HEK293 (cell line): ENCODE results near the gene B4GALNT2.

ENCODE experiments used
- CTCF ChIA-PET: fragments of 350-600 bp; formaldehyde crosslinking; extraction: SDS; loops from one replicate; lab custom pipeline; 2021; ENCODE audit warnings: antibody characterized with exemption; lab: Yijun Ruan, JAX
- POLR2A ChIA-PET: fragments of 300-600 bp; formaldehyde crosslinking; extraction: SDS; loops from one replicate; lab custom pipeline; 2020; ENCODE audit warnings: antibody characterized with exemption, inconsistent platforms; lab: Yijun Ruan, JAX
- H3K27ac ChIP-seq: fragments of 200-500 bp; sonication (Bioruptor generic); 2 replicates; pipeline ENCODE4 v1.5.1; 2014; ENCODE audit warnings: low read depth, low read length, control low read depth, inconsistent platforms; ENCODE audit errors: extremely low read depth
- H3K36me3 ChIP-seq, 2 experiments: fragments of 200-500 bp in 1 of 2; sonication (Bioruptor generic) in 1 of 2; 1 replicate in 1 of 2; 2 replicates in 1 of 2; pipeline ENCODE4 v1.5.1; 2014 to 2017; ENCODE audit warnings: inconsistent platforms in 2 of 2, low read length in 2 of 2; ENCODE audit not compliant: control insufficient read depth in 2 of 2, insufficient read depth in 1 of 2
- H3K4me1 ChIP-seq: fragments of 200-500 bp; sonication (Bioruptor generic); 2 replicates; pipeline ENCODE4 v1.5.1; 2014; ENCODE audit warnings: mild to moderate bottlenecking, low read length, inconsistent platforms; ENCODE audit not compliant: control insufficient read depth, insufficient read depth
- H3K4me3 ChIP-seq: 2 replicates; pipeline ENCODE4 v1.5.1; 2011; ENCODE audit warnings: low read depth, mild to moderate bottlenecking, control low read depth, low read length, moderate library complexity
- H3K9me3 ChIP-seq: fragments of 200-500 bp; sonication (Bioruptor generic); 2 replicates; pipeline ENCODE4 v1.5.1; 2014; ENCODE audit warnings: low read depth, low read length, inconsistent platforms; ENCODE audit not compliant: control insufficient read depth, insufficient read depth
- FEZF1 ChIP-seq: fragments of 450-650 bp; formaldehyde crosslinking; IDR thresholded peaks from 2 replicates; pipeline ENCODE4 v1.5.1; 2016; ENCODE audit warnings: missing biosample characterization, missing genetic modification characterization
- GFI1B ChIP-seq: fragments of 450-650 bp; formaldehyde crosslinking; IDR thresholded peaks from 2 replicates; pipeline ENCODE4 v1.5.1; 2016; ENCODE audit warnings: missing biosample characterization, missing genetic modification characterization
- GLI4 ChIP-seq: fragments of 450-650 bp; formaldehyde crosslinking; IDR thresholded peaks from 2 replicates; pipeline ENCODE4 v1.5.1; 2016; ENCODE audit warnings: missing biosample characterization, missing genetic modification characterization
- HOXA7 ChIP-seq: sonication (generic); formaldehyde crosslinking; IDR thresholded peaks from 2 replicates; pipeline ENCODE4 v1.8.1; 2022; ENCODE audit warnings: missing genetic modification reagents, borderline replicate concordance
- HOXC10 ChIP-seq: sonication (generic); formaldehyde crosslinking; IDR thresholded peaks from 2 replicates; pipeline ENCODE4 v1.8.1; 2023; ENCODE audit warnings: mild to moderate bottlenecking, missing genetic modification reagents
- HOXD13 ChIP-seq: sonication (generic); formaldehyde crosslinking; IDR thresholded peaks from 2 replicates; pipeline ENCODE4 v1.8.0; 2022; ENCODE audit warnings: missing genetic modification reagents, borderline replicate concordance
- MZF1 ChIP-seq: fragments of 450-650 bp; formaldehyde crosslinking; IDR thresholded peaks from 2 replicates; pipeline ENCODE4 v1.5.1; 2017; ENCODE audit warnings: missing biosample characterization, missing genetic modification characterization, borderline replicate concordance
- OSR2 ChIP-seq: fragments of 450-650 bp; formaldehyde crosslinking; IDR thresholded peaks from 2 replicates; pipeline ENCODE4 v1.5.1; 2016; ENCODE audit warnings: missing biosample characterization, missing genetic modification characterization
- SCRT2 ChIP-seq: fragments of 450-650 bp; formaldehyde crosslinking; IDR thresholded peaks from 2 replicates; pipeline ENCODE4 v1.5.1; 2016; ENCODE audit warnings: missing biosample characterization, missing genetic modification characterization
- TCF7L2 ChIP-seq: IDR thresholded peaks from 2 replicates; pipeline ENCODE4 v1.6.1; 2011; ENCODE audit warnings: low read depth, mild to moderate bottlenecking, inconsistent platforms, low read length, moderate library complexity, borderline replicate concordance
- ZBTB17 ChIP-seq: fragments of 450-650 bp; formaldehyde crosslinking; IDR thresholded peaks from 2 replicates; pipeline ENCODE4 v1.5.1; 2016; ENCODE audit warnings: missing biosample characterization, missing genetic modification characterization
- ZBTB21 ChIP-seq: fragments of 450-650 bp; formaldehyde crosslinking; IDR thresholded peaks from 2 replicates; pipeline ENCODE4 v1.5.1; 2017; ENCODE audit warnings: missing biosample characterization, missing genetic modification characterization
- ZBTB8A ChIP-seq: fragments of 450-650 bp; formaldehyde crosslinking; IDR thresholded peaks from 2 replicates; pipeline ENCODE4 v1.5.1; 2016; ENCODE audit warnings: missing biosample characterization, missing genetic modification characterization
- ZFP3 ChIP-seq: fragments of 450-650 bp; formaldehyde crosslinking; IDR thresholded peaks from 2 replicates; pipeline ENCODE4 v1.5.1; 2016; ENCODE audit warnings: low read depth, missing biosample characterization, missing genetic modification characterization
- ZNF157 ChIP-seq: fragments of 450-650 bp; formaldehyde crosslinking; IDR thresholded peaks from 2 replicates; pipeline ENCODE4 v1.5.1; 2016; ENCODE audit warnings: missing biosample characterization, missing genetic modification characterization
- ZNF19 ChIP-seq: fragments of 450-650 bp; formaldehyde crosslinking; IDR thresholded peaks from 2 replicates; pipeline ENCODE4; 2016; ENCODE audit warnings: missing biosample characterization, missing genetic modification characterization, low read depth
- ZNF202 ChIP-seq: fragments of 450-650 bp; formaldehyde crosslinking; IDR thresholded peaks from 2 replicates; pipeline ENCODE4 v1.5.1; 2016; ENCODE audit warnings: missing biosample characterization, missing genetic modification characterization, borderline replicate concordance
- ZNF211 ChIP-seq: fragments of 450-650 bp; formaldehyde crosslinking; IDR thresholded peaks from 2 replicates; pipeline ENCODE4 v1.5.1; 2016; ENCODE audit warnings: low read depth, missing biosample characterization, missing genetic modification characterization
- ZNF214 ChIP-seq: fragments of 450-650 bp; formaldehyde crosslinking; IDR thresholded peaks from 2 replicates; pipeline ENCODE4 v1.5.1; 2017; ENCODE audit warnings: missing biosample characterization, mild to moderate bottlenecking, missing genetic modification characterization, borderline replicate concordance
- ZNF274 ChIP-seq, 2 experiments: fragments of 200-500 bp in 1 of 2; fragments of 450-650 bp in 1 of 2; sonication (Bioruptor generic) in 1 of 2; formaldehyde crosslinking in 1 of 2; IDR thresholded peaks; 2 replicates each; pipeline versions ENCODE4 v1.5.1 to v1.6.1; 2014 to 2016; ENCODE audit warnings: borderline replicate concordance in 1 of 2, inconsistent platforms in 1 of 2, low read length in 1 of 2, missing biosample characterization in 1 of 2, missing genetic modification characterization in 1 of 2
- ZNF292 ChIP-seq: fragments of 450-650 bp; formaldehyde crosslinking; IDR thresholded peaks from 2 replicates; pipeline ENCODE4 v1.5.1; 2016; ENCODE audit warnings: low read depth, missing biosample characterization, missing genetic modification characterization, borderline replicate concordance
- ZNF354C ChIP-seq: fragments of 450-650 bp; formaldehyde crosslinking; IDR thresholded peaks from 2 replicates; pipeline ENCODE4 v1.5.1; 2016; ENCODE audit warnings: missing biosample characterization, missing genetic modification characterization, low read depth, borderline replicate concordance
- ZNF366 ChIP-seq: fragments of 450-650 bp; formaldehyde crosslinking; conservative IDR thresholded peaks from 2 replicates; pipeline ENCODE4 v1.5.1; 2016; ENCODE audit warnings: missing biosample characterization, missing genetic modification characterization
- ZNF544 ChIP-seq: fragments of 450-650 bp; formaldehyde crosslinking; IDR thresholded peaks from 2 replicates; pipeline ENCODE4 v1.5.0; 2017; ENCODE audit warnings: missing biosample characterization, missing genetic modification characterization
- ZNF558 ChIP-seq: fragments of 450-650 bp; formaldehyde crosslinking; IDR thresholded peaks from 2 replicates; pipeline ENCODE4 v1.5.1; 2016; ENCODE audit warnings: missing biosample characterization, missing genetic modification characterization
- ZNF600 ChIP-seq: fragments of 450-650 bp; formaldehyde crosslinking; IDR thresholded peaks from 2 replicates; pipeline ENCODE4 v1.5.1; 2016; ENCODE audit warnings: missing biosample characterization, missing genetic modification characterization
- ZNF664 ChIP-seq: fragments of 450-650 bp; formaldehyde crosslinking; IDR thresholded peaks from 2 replicates; pipeline ENCODE4 v1.5.1; 2016; ENCODE audit warnings: missing biosample characterization, missing genetic modification characterization
- ZNF670 ChIP-seq: fragments of 450-650 bp; formaldehyde crosslinking; IDR thresholded peaks from 2 replicates; pipeline ENCODE4 v1.5.1; 2016; ENCODE audit warnings: missing biosample characterization, missing genetic modification characterization, low read depth
- ZNF830 ChIP-seq: fragments of 450-650 bp; IDR thresholded peaks from 2 replicates; pipeline ENCODE4 v1.5.0; 2018; ENCODE audit warnings: missing biosample characterization, missing genetic modification characterization, low read depth, mild to moderate bottlenecking, moderate library complexity
- TF ChIP-seq, protein P1 (sequence below): fragments of 450-650 bp; formaldehyde crosslinking; IDR thresholded peaks from 2 replicates; pipeline ENCODE4 v1.5.1; 2016; ENCODE audit warnings: missing biosample characterization, missing genetic modification characterization
- TF ChIP-seq, protein P2 (sequence below): fragments of 450-650 bp; formaldehyde crosslinking; IDR thresholded peaks from 2 replicates; pipeline ENCODE4 v1.5.1; 2016; ENCODE audit warnings: missing biosample characterization, missing genetic modification characterization
- TF ChIP-seq, protein P3 (sequence below): fragments of 450-650 bp; formaldehyde crosslinking; IDR thresholded peaks from 2 replicates; pipeline ENCODE4 v1.5.1; 2016; ENCODE audit warnings: missing biosample characterization, missing genetic modification characterization

The B4GALNT2 gene

DNA sequence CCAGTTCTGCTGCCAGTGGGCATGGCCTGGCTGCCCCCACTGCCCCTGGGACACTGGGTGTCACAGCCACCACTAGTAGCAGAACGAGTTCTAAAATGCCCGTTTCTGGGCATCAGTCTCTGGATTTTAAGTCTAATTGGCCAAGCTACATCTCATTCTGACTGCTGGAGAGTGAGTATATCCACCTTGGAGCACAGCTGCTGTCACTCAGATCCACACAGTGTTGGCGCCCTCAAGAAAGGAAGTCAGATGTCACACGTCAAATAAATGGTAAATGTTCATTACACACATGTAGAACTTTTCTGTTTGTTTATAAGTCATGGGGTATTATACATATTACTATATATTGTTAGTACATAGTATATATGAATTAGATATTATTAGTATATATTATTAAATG lies 58.4 kb downstream of the B4GALNT2 start:
- Histone ChIP-seq H3K4me3 (no peak overlapping the region), H3K9me3 (no peaks in the 10 kb centered on the region), H3K4me1 (peaks cover 2% of the 10 kb centered on the region; the same call in 1 of the 2 replicates), H3K36me3 (no peaks in the 10 kb centered on the region), H3K27ac (no peak overlapping the region)
- POLR2A ChIA-PET = interaction anchor here (0.9 kb wide), 1 partner anchor 37 kb away, joined by 3 read pairs; no protein-coding TSS in a partner anchor
- no peak for TF ChIP-seq ZBTB17
- TF ChIP-seq ZNF664 = no peak
- TF ChIP-seq, protein P1, sequence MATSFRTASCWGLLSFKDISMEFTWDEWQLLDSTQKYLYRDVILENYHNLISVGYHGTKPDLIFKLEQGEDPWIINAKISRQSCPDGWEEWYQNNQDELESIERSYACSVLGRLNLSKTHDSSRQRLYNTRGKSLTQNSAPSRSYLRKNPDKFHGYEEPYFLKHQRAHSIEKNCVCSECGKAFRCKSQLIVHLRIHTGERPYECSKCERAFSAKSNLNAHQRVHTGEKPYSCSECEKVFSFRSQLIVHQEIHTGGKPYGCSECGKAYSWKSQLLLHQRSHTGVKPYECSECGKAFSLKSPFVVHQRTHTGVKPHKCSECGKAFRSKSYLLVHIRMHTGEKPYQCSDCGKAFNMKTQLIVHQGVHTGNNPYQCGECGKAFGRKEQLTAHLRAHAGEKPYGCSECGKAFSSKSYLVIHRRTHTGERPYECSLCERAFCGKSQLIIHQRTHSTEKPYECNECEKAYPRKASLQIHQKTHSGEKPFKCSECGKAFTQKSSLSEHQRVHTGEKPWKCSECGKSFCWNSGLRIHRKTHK (tag by site-specific recombination) = no peak
- TF ChIP-seq OSR2 (tag by site-specific recombination) = no peak
- no peak for TF ChIP-seq ZNF670 (tag by site-specific recombination)
- no peak for TF ChIP-seq ZNF600 (tag by site-specific recombination)
- TF ChIP-seq ZNF354C (tag by site-specific recombination) = no peak
- TF ChIP-seq ZBTB21 = no peak
- TF ChIP-seq HOXC10 = no peak
- TF ChIP-seq ZFP3 (tag by site-specific recombination) = no peak
- TF ChIP-seq MZF1 (tag by site-specific recombination) = no peak
- TF ChIP-seq SCRT2 = no peak
- CTCF ChIA-PET = interaction anchor here (0.6 to 4.5 kb wide), 2 partner anchors 10 to 270 kb away, joined by 3 to 28 read pairs; no protein-coding TSS in a partner anchor

DNA sequence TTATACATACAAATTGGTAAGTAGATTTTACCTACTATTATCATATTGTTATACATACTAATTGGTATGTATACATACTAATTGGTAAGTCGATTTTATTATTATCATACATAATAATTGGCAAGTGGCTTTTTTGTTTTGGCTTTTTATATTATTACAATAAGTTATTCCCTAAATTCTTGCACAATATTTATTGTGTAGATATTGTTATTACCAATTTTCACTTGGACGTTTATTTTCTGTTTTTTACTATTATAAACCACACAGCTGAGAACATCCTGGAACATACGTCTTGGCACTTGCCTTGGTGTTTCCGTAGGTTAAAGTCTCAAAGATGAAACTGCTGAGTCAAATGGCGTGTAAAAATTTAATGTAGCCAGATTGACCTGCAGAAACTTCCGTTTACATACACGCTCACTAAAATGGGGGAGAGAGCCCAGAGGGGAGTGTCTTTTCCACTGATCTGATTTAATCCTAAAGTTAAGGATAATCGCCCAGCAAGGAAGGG lies 58.9 kb downstream of the B4GALNT2 start:
- ChIA-PET CTCF (interaction anchor here (0.6 to 4.5 kb wide), 9 partner anchors 11 to 364 kb away, joined by 3 to 28 read pairs (median 3); no protein-coding TSS in a partner anchor), POLR2A (interaction anchor here (0.9 to 1.9 kb wide), 8 partner anchors 33 to 197 kb away, joined by 3 to 8 read pairs (median 4); partner anchors contain the start of genes IGF2BP1 and PHOSPHO1)
- Histone ChIP-seq H3K4me1 (peaks cover 2% of the 10 kb centered on the region; the same call in 1 of the 2 replicates), H3K27ac (peak overlapping the region; percentile 97), H3K9me3 (no peaks in the 10 kb centered on the region), H3K36me3 (no peaks in the 10 kb centered on the region), H3K4me3 (peak overlapping the region; percentile 81)
- TF ChIP-seq ZNF274 (IDR thresholded peaks at IDR 0.05; ENCODE audit: low read length) = no peak
- no peak for TF ChIP-seq ZNF274 (tag by site-specific recombination; IDR thresholded peaks at IDR 0.05; ENCODE audit: borderline replicate concordance)
- TF ChIP-seq ZNF214 (tag by site-specific recombination) = no peak
- TF ChIP-seq ZBTB8A (tag by site-specific recombination) = no peak
- TF ChIP-seq ZNF558 (tag by site-specific recombination) = peak; percentile 45; the same call in 1 of the 2 replicates
- no peak for TF ChIP-seq ZNF544
- TF ChIP-seq TCF7L2 = no peak
- no peak for TF ChIP-seq ZNF157 (tag by site-specific recombination)
- TF ChIP-seq GFI1B = 0 out of 2 replicates have a peak, but pooled peaks have one; percentile 28
- TF ChIP-seq ZNF664 = peak; percentile 77; the same call in 1 of the 2 replicates
- no peak for TF ChIP-seq ZNF830 (tag by site-specific recombination)
- TF ChIP-seq, protein P2, sequence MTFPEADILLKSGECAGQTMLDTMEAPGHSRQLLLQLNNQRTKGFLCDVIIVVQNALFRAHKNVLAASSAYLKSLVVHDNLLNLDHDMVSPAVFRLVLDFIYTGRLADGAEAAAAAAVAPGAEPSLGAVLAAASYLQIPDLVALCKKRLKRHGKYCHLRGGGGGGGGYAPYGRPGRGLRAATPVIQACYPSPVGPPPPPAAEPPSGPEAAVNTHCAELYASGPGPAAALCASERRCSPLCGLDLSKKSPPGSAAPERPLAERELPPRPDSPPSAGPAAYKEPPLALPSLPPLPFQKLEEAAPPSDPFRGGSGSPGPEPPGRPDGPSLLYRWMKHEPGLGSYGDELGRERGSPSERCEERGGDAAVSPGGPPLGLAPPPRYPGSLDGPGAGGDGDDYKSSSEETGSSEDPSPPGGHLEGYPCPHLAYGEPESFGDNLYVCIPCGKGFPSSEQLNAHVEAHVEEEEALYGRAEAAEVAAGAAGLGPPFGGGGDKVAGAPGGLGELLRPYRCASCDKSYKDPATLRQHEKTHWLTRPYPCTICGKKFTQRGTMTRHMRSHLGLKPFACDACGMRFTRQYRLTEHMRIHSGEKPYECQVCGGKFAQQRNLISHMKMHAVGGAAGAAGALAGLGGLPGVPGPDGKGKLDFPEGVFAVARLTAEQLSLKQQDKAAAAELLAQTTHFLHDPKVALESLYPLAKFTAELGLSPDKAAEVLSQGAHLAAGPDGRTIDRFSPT (tag by site-specific recombination) = no peak
- TF ChIP-seq ZFP3 (tag by site-specific recombination) = no peak
- TF ChIP-seq ZNF292 = no peak
- TF ChIP-seq HOXA7 = no peak
- no peak for TF ChIP-seq GLI4 (tag by site-specific recombination)
- no peak for TF ChIP-seq ZNF202 (tag by site-specific recombination)
- TF ChIP-seq ZNF366 (tag by site-specific recombination) = peak; percentile 66; the same call in 1 of the 2 replicates
- TF ChIP-seq, protein P3, sequence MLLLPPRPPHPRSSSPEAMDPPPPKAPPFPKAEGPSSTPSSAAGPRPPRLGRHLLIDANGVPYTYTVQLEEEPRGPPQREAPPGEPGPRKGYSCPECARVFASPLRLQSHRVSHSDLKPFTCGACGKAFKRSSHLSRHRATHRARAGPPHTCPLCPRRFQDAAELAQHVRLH (tag by site-specific recombination) = no peak; the same call in 1 of the 2 replicates
- no peak for TF ChIP-seq HOXD13 (CRISPR knock-in tag)
- TF ChIP-seq FEZF1 (tag by site-specific recombination) = peak; percentile 11; the same call in 1 of the 2 replicates
- no peak for TF ChIP-seq ZNF19 (tag by site-specific recombination)
- no peak for TF ChIP-seq ZNF211 (tag by site-specific recombination)
